8988T (cell line): ENCODE data around the gene STAM.
"Not testable (repeated sequence)": the region's sequence is repeated elsewhere in the genome, so short reads cannot be mapped to it uniquely, and the experiment has no call there.

Source experiments
- DNase-seq: peaks from one replicate; pipeline ENCODE4 v3.0.0; 2011

Gene STAM

GRCh38 chr10:17682236-17682946 is 38.4 kb downstream of the STAM start:
- no peak for DNase-seq

- no peak for DNase-seq
Measured at GRCh38 chr10:17683541-17683940, 39.6 kb downstream of the STAM start.

- no peak for DNase-seq
Measured at GRCh38 chr10:17684537-17684936, 40.6 kb downstream of the STAM start.

- DNase-seq: no peak
Measured at GRCh38 chr10:17685233-17685840, 41.4 kb downstream of the STAM start.

DNA sequence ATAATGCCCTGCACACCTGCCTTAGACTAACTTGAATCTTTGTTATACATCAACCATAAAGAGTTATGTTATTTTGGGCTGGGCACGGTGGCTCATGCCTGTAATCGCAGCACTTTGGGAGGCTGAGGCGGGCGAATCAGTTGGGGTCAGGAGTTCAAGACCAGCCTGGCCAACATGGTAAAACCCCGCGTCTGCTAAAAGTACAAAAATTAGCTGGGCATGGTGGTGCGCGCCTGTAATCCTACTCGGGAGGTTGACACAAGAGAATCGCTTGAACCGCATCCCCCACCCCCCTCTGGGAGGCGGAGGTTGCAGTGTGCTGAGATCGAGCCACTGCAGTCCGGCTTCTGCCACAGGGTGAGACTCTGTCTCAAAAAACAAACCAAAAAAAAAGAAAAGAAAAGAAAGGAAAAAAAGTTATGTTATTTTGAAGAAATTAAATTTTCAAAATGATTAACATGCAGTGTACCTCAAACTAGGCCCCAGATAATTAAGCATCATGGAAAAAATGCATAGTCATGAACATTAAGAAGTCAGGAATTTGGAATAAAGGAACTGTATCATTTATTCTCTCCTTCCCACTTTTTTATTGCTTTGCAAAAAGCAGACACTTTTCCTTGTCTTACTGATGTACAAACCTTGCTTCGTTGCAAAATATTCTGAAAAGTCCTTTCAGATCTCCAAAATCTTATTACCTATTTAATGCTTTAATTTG is 43.3 kb downstream of the STAM start:
- DNase-seq: no peak

DNA sequence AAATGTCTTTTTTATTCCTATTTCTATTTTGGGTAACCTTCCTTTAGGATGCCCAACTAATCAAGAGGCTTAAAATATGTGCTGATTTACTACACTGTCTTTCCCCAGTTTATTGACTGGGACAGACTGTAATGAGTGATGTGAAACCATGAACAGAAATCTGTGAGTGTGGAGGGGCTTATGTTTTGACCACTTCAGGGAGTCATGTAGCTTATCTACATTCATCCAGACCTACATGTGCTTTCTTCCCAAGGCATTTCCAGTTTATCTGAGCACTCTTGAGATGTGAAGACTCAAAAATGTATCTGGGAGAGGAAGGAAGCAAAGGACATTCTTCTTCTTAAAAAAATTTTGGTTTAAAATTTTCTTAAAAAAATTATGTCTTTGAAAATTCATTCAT is 45.2 kb downstream of the STAM start:
- no peak for DNase-seq

- DNase-seq: no peak
Measured at GRCh38 chr10:17693009-17693408, 49.1 kb downstream of the STAM start.

DNA sequence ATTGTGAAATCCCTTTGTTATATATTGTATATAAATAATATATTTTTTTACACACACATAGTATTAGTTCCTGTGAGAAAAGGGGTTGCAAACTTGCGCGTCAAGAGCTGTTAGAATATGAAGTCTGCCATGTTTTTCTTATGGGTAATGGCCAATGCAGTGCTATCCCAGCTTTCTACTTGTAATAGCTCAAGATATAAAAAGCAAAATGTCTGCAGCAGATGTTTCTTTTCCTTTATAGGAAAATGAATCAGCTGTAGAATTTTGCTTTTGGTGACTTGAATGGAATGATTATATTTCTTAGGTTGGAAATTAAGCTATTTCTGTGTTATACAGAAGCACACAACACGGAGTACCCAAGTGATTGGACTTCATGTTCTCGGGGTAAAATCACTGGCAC is 54.7 kb downstream of the STAM start:
- no peak for DNase-seq

GRCh38 chr10:17701301-17701700 is 57.4 kb downstream of the STAM start:
- DNase-seq: no peak

GRCh38 chr10:17703706-17704105 is 59.8 kb downstream of the STAM start:
- no peak for DNase-seq

- DNase-seq: no peak
Measured at GRCh38 chr10:17708821-17709220, 64.9 kb downstream of the STAM start.

DNA sequence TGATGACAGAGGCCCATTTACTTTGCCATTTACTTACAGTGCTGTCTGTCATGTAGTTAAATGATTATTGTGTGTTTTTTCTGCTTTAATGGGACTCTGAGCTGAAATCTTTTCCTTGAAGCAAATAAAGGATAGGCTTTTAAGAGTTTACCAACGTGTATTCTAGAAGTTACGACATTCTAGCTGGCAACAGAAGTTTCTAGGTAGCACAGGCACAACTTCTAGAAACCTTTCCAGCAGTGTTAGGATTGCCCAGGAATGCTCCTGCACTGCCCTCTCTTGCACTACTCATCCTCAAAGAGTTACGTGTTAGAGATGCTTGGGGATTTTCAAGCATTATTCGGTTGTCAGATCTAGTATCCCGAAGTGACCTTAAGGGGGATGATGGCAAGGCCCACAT is 65.5 kb downstream of the STAM start:
- no peak for DNase-seq

- no peak for DNase-seq
Measured at GRCh38 chr10:17710181-17710580, 66.2 kb downstream of the STAM start.

GRCh38 chr10:17712053-17712452 is 68.1 kb downstream of the STAM start:
- DNase-seq: no peak

GRCh38 chr10:17712717-17713471 is 68.9 kb downstream of the STAM start:
- no peak for DNase-seq

GRCh38 chr10:17713758-17714157 is 69.8 kb downstream of the STAM start:
- no peak for DNase-seq

GRCh38 chr10:17716161-17716560 is 72.2 kb downstream of the STAM start:
- no peak for DNase-seq

DNA sequence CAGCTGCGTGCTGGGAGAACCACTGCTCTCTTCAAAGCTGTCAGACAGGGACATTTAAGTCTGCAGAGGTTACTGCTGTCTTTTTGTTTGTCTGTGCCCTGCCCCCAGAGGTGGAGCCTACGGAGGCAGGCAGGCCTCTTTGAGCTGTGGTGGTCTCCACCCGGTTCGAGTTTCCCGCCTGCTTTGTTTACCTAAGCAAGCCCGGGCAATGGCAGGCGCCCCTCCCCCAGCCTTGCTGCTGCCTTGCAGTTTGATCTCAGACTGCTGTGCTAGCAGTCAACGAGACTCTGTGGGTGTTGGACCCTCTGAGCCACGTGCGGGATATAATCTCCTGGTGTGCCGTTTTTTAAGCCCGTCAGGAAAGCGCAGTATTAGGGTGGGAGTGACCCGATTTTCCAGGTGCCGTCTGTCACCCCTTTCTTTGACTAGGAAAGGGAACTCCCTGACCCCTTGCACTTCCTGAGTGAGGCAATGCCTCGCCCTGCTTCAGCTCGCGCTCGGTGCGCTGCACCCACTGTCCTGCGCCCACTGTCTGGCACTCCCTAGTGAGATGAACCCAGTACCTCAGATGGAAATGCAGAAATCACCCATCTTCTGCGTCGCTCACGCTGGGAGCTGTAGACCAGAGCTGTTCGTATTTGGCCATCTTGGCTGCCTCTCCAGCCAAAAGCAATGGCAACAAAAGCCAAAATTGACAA is 78.5 kb downstream of the STAM start:
- not testable (repeated sequence) for DNase-seq

DNA sequence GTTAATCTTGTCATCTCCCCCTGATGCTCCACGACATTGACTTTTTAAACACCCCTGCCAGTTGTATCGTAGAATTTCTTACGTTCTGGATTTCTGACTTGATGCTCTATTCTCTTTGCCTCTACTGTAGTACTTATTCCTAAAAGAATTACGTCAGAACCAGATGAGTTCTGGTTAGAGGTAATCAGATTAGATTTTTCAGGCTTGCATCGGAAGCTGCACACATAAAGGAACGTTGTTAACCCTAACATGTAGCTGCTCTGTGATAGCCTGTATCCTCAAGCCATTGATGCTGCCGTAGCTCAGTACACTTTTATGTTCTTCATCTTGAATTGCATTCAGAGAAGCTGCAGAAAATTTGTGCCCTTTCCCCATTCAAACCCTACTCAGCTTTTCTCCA is 81.8 kb downstream of the STAM start:
- DNase-seq: no peak

DNA sequence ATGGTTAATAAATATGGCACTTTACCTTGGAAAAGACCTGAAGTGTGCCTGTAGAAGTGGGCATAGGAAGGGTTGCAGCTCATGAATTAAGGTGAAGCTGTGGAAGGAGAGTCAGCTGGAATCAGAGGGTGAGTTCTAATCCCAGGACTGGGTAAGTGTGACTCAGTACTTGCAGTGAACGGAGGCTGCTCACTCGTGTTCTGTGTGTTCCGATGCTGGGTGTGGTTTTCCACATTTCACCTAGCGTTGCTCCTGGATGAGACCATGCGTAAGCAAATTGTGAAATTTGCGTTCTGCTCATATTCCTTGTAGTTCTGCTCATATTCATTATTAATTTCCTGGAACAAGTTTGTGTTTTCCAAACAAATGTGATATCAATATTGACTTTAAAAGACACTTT is 85.7 kb downstream of the STAM start:
- DNase-seq: no peak

GRCh38 chr10:17730667-17731066 is 86.7 kb downstream of the STAM start:
- no peak for DNase-seq

- DNase-seq: no peak
Measured at GRCh38 chr10:17731331-17732020, 87.5 kb downstream of the STAM start.
